COLO829 (cell line): ENCODE measurements around the gene CPXM2.

ENCODE experiments used
- DNase-seq: peaks from one replicate; pipeline ENCODE4 v3.0.0; 2012; ENCODE audit warnings: low spot score

CPXM2 gene

GRCh38 chr10:123891144-123892071, at the start of gene CPXM2:
Gene CPXM2 (minus strand): TSS chr10:123891807. CDS start chr10:123891659, 148 bp downstream.
- no peak for DNase-seq

- DNase-seq = no peak
Measured at GRCh38 chr10:123939591-123939990, 48.0 kb upstream of the CPXM2 start.

- DNase-seq = no peak
Measured at GRCh38 chr10:123938890-123939289, 47.3 kb upstream of the CPXM2 start.

GRCh38 chr10:123936426-123936825, 44.8 kb upstream of the CPXM2 start:
- DNase-seq = no peak

GRCh38 chr10:123935680-123936079, 44.1 kb upstream of the CPXM2 start:
- no peak for DNase-seq

GRCh38 chr10:123934846-123935245, 43.2 kb upstream of the CPXM2 start:
- DNase-seq = no peak

GRCh38 chr10:123930340-123931001, 38.9 kb upstream of the CPXM2 start:
- no peak for DNase-seq

- no peak for DNase-seq
Measured at GRCh38 chr10:123929791-123930190, 38.2 kb upstream of the CPXM2 start.

- no peak for DNase-seq
Measured at GRCh38 chr10:123928427-123928826, 36.8 kb upstream of the CPXM2 start.

GRCh38 chr10:123926401-123927264, 35.0 kb upstream of the CPXM2 start:
- DNase-seq = peak; percentile 4

- DNase-seq = no peak
Measured at GRCh38 chr10:123922126-123922525, 30.5 kb upstream of the CPXM2 start.

- no peak for DNase-seq
Measured at GRCh38 chr10:123916775-123917174, 25.2 kb upstream of the CPXM2 start.

GRCh38 chr10:123913688-123914268, 22.2 kb upstream of the CPXM2 start:
- DNase-seq = no peak

- DNase-seq = no peak
Measured at GRCh38 chr10:123912871-123913270, 21.3 kb upstream of the CPXM2 start.

- no peak for DNase-seq
Measured at GRCh38 chr10:123912466-123912865, 20.9 kb upstream of the CPXM2 start.

GRCh38 chr10:123911866-123912265, 20.3 kb upstream of the CPXM2 start:
- DNase-seq = no peak

- no peak for DNase-seq
Measured at GRCh38 chr10:123909866-123910265, 18.3 kb upstream of the CPXM2 start.

- no peak for DNase-seq
Measured at GRCh38 chr10:123909426-123909825, 17.8 kb upstream of the CPXM2 start.

GRCh38 chr10:123908379-123908778, 16.8 kb upstream of the CPXM2 start:
- DNase-seq = no peak

- DNase-seq = no peak
Measured at GRCh38 chr10:123906884-123907652, 15.5 kb upstream of the CPXM2 start.

- no peak for DNase-seq
Measured at GRCh38 chr10:123906296-123906695, 14.7 kb upstream of the CPXM2 start.
